Activated T-helper 2 cell treated with anti-CD3 and anti-CD28 coated beads, Interferon-gamma antibody, Interleukin-2, Interleukin-4, amounts not matched to agents 10 μg/mL and 5 μg/mL and 100 μg/mL, durations not matched to agents 14 hours and 24 hours and 36 hours (primary cell): ENCODE results near the gene CDK3. TPM values are rescaled to one million over a fixed set of nuclear protein-coding genes. Genes with fewer than 3 reads are reported as not detected.
"Not testable (repeated sequence)": the region's sequence is repeated elsewhere in the genome, so short reads cannot be mapped to it uniquely, and the experiment has no call there.

Experiments used
- DNase-seq: peaks from one replicate; pipeline ENCODE4 v3.0.0; 2021; ENCODE audit warnings: low spot score
- H3K27ac Mint-ChIP-seq: one replicate; pipeline ENCODE4 v1.8.0; 2021; ENCODE audit warnings: mixed read lengths
- H3K27me3 Mint-ChIP-seq: one replicate; pipeline ENCODE4 v1.8.0; 2021; ENCODE audit warnings: low read depth, mixed read lengths
- H3K36me3 Mint-ChIP-seq: one replicate; pipeline ENCODE4 v1.8.0; 2021; ENCODE audit warnings: low read depth, mixed read lengths
- H3K4me1 Mint-ChIP-seq: one replicate; pipeline ENCODE4 v1.8.0; 2021; ENCODE audit warnings: low read depth, mixed read lengths
- H3K4me3 Mint-ChIP-seq: one replicate; pipeline ENCODE4 v1.8.0; 2021; ENCODE audit warnings: low read depth, mild to moderate bottlenecking, moderate library complexity, mixed read lengths
- H3K9me3 Mint-ChIP-seq: one replicate; pipeline ENCODE4 v1.8.0; 2021; ENCODE audit warnings: mixed read lengths
- intact Hi-C: fragments of 100-400 bp; cut with micrococcal nuclease; formaldehyde crosslinking; loops from one replicate; pipeline ENCODE4 v1.15.1; 2023
- total RNA-seq: library from RNA; stranded (reverse); gene quantifications from 2 replicates; pipeline ENCODE4 v1.2.3, GENCODE V29; 2022

The CDK3 gene
- total RNA-seq, result 6.9 and 7.4 TPM in 2 replicates

DNA sequence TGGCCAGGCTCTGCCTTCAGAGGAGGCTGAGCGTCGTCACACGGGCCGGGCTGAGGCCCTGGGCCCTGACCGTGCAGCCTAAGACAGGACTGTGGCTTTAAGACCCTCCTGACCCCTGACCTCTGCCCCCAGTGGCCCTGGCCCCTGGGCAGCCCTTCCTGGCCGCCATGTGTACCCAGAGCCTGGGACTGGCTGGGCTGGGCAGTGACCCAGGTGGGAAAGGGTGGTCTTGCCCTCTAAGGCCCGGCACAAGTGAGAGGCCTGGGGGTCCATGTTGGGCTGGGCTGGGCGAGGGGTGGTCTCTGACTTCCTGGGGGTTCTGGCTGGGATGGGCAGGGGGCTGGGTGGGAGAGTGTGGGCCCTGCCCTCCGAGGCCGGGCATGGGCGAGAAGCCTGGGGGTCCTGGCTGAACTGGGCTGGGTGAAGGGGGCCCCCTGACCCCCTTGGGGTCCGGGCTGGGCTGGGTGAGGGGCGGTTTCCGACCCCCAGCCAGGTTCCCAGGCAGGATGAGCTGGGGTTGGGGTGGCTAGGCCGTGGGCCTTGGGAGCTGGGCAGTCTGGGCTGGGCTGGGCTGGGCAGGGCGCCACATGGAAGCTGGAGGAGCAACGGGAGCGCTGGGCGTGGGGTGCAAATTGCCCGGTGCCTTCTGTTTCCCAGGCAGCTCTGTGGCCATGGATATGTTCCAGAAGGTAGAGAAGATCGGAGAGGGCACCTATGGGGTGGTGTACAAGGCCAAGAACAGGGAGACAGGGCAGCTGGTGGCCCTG, at the start of gene CDK3:
Gene CDK3, plus strand, starts transcription at position 101 of the 767 bp plus-strand sequence. Its CDS starts 571 bp downstream, at position 672.
- no peak within 1 kb of the TSS for H3K4me3 Mint-ChIP-seq
- H3K27ac Mint-ChIP-seq, result no peak within 1 kb of the TSS
- no peaks in the 10 kb centered on the region for H3K27me3 Mint-ChIP-seq
- DNase-seq, result no peak
- intact Hi-C loops, result no loop called here
- H3K4me1 Mint-ChIP-seq, result peaks cover 15% of the 10 kb centered on the region
- H3K9me3 Mint-ChIP-seq, result no peaks in the 10 kb centered on the region
- H3K36me3 Mint-ChIP-seq, result peaks cover 4% of the 10 kb centered on the region

DNA sequence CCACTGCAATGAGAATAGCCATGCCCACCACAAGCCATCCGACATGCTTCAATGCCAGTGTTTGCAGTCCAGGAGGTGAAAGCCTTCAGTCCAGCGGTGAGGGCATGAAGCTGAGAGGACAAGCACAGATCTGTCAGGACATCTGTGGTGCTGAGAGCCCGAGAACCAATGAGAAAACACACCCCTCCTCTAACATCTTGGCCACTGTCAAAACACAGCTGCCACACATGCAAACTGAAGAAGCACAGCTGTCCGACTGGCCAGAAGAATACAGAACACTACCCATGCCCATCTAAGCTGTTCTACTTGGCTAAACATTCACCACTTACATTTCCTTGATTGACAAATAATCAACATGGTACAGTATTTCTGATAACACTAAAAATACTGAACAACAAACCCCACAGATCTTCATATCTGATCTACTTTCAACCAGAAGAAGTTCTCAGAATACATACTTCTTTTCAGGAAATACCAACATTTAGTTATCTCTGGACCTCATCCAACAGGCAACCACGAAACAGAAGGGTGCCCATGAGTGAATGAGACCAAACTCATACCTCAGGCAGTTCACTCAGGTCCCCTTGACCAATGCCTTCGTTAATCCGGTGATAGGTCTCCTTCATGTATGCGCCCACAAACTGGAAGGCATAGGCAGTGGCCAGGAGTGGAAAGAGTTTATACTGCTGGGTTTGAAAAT, 49.6 kb upstream of the CDK3 start:
- Mint-ChIP-seq H3K36me3 (peaks cover 55% of the 10 kb centered on the region), H3K4me1 (peaks cover 20% of the 10 kb centered on the region), H3K27me3 (no peaks in the 10 kb centered on the region), H3K4me3 (peak overlapping the region; percentile 34), H3K9me3 (no peaks in the 10 kb centered on the region), H3K27ac (peak overlapping the region; percentile 78)
- intact Hi-C loops, result no loop called here
- DNase-seq, result no peak

DNA sequence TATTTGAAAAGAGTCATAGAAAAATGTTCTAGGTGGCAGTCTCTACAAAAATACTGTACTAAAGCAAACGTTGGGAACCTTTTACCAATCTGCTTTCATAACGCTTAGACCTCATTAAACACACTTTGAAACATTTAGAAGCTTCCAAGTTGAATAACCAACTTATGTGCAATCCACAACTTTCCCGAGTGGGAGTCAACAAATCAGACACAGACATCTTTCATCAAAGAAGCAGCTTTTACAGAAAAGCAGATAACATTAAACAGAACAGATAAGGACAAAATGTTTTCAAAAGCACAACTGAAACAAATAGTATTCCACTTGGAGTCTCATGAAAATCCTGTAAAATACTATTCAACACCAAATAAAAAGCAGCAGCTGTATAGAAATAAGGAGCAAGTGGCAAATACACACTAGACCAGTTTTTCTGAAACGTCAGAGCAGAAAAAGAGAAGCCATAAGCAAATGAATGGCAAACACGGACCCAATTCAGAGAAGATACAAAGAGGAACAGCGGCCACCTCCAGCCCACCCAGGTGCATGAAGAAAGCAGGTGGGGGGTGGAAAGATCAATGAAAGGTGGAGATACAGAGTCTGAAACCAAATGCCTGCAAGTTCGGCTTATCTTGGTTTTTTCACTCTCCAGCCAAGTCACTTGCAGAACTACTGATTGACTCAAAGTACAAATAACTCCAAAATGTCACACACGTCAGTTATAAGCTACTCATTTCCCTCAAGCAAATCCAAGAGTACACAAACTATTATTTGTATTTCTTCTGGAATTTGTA, 41.4 kb upstream of the CDK3 start:
- H3K36me3 Mint-ChIP-seq, result peaks cover 24% of the 10 kb centered on the region
- intact Hi-C loops, result no loop called here
- H3K9me3 Mint-ChIP-seq, result no peaks in the 10 kb centered on the region
- H3K4me1 Mint-ChIP-seq, result no peaks in the 10 kb centered on the region
- no peak overlapping the region for H3K27ac Mint-ChIP-seq
- H3K4me3 Mint-ChIP-seq, result no peak overlapping the region
- no peak for DNase-seq
- no peaks in the 10 kb centered on the region for H3K27me3 Mint-ChIP-seq

DNA sequence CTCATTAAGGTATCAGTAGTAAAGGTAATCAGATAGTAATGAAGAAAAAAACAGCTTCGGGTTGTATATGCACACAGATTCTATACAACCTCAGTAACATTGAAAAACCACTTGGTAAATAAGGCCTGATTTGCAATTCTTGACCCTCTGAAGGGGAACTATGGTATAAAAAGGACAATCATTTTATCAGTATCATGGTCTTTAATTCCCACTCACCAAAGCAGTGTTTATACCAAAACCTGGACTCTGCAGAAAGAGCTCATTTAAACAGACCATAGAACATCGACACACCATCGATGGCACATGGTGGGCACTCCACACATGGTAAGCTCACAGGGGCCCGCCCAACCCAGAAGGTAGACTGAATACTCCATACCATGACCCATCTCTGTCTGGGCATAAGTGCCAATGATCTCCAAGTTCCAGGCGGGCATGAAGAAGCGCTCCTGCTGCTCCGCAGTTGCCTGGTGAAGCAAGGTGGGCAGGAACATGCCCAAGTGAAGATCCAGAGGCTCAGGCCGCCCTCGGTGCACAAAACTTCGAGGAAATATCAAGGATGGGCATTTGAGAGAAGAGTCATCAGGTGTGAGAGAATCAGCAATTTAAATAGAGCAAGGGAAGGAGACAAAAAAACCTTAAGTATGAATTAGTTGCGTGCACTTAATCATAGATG, 40.7 kb upstream of the CDK3 start:
- no peaks in the 10 kb centered on the region for H3K4me1 Mint-ChIP-seq
- intact Hi-C loops, result no loop called here
- no peak for DNase-seq
- no peak overlapping the region for H3K4me3 Mint-ChIP-seq
- H3K27ac Mint-ChIP-seq, result no peak overlapping the region
- no peaks in the 10 kb centered on the region for H3K9me3 Mint-ChIP-seq
- peaks cover 20% of the 10 kb centered on the region for H3K36me3 Mint-ChIP-seq
- H3K27me3 Mint-ChIP-seq, result no peaks in the 10 kb centered on the region

DNA sequence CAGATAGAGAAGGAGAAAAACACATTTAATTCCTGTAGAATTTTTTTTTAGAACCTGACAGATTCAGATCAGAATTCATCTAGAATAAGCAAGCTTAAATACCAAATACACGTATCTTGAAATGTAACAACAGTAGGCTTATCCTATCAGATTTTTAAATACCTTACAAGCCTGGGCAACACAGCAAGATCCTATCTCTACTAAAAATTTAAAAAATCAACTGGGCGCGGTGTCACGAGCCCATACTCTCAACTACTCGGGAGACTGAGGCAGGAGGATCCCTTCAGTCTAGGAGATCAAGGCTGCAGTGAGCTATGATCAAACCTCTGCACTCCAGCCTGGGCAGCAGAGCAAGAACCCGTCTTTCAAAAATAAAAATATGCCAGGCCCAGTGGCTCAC, 35.2 kb upstream of the CDK3 start:
- H3K27me3 Mint-ChIP-seq, result no peaks in the 10 kb centered on the region
- DNase-seq, result no peak
- H3K9me3 Mint-ChIP-seq, result no peaks in the 10 kb centered on the region
- peaks cover 6% of the 10 kb centered on the region for H3K36me3 Mint-ChIP-seq
- no peak overlapping the region for H3K27ac Mint-ChIP-seq
- intact Hi-C loops, result no loop called here
- H3K4me3 Mint-ChIP-seq, result no peak overlapping the region
- H3K4me1 Mint-ChIP-seq, result peaks cover 2% of the 10 kb centered on the region

DNA sequence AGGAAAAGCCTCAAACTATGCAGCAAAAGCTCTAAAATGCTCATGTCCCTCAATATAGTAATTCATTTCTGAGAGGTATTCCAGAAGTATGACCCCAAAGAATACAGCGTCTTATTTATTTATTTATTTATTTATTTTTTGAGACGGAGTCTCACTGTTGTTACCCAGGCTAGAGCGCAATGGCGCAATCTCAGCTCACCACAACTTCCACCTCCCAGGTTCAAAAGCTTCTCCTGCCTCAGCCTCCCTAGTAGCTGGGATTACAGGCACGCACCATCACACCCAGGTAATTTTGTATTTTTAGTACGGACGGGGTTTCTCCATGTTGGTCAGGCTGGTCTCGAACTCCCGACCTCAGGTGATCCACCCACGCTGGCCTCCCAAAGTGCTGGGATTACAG, 31.6 kb upstream of the CDK3 start:
- H3K27me3 Mint-ChIP-seq, intact Hi-C loops, H3K4me1 Mint-ChIP-seq, H3K4me3 Mint-ChIP-seq, DNase-seq, H3K27ac Mint-ChIP-seq, H3K9me3 Mint-ChIP-seq: not testable (repeated sequence)
- peaks cover 17% of the 10 kb centered on the region for H3K36me3 Mint-ChIP-seq

DNA sequence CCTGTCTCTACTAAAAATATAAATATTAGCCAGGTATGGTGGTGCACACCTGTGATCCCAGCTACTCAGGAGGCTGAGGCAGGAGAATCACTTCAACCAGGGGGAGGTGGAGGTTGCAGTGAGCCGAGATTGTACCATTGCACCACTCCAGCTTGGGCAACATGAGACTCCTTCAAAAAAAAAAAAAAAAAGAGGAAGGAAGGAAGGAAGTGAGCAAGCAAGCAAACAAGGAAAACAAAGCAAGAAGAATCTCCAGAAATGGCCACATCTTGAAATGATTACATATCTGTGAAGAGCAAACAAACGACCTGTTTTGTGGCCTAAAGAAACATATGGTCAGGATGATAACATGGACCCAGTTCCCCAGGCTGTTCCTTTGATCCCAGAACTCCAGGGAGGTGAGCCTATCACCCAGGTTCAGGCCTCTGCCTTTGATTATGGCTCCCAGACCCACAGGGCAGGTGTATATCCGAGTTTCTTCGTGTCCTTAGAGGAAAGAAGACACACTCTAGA, 30.6 kb upstream of the CDK3 start:
- Mint-ChIP-seq H3K36me3 (peaks cover 22% of the 10 kb centered on the region), H3K27ac (no peak overlapping the region)
- DNase-seq, result no peak

DNA sequence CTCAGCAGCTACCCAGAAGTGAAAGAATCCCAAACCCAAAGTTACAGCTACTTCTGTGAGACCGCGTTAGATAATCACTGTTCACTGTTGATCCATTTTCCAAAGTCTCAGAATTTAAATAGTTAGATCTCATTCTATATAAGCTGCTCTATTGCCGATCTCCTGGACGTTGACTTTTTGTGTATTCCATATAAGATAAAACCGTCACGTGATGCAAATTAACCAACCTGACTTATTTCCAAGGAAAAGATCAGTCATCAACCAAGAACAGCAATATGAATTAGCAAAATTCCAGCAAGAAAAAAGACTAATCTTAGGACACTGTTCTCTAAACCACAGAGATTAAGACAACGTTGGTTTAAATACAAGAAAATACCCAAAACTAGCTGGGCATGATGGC, 30.0 kb upstream of the CDK3 start:
- H3K4me1 Mint-ChIP-seq, result peaks cover 5% of the 10 kb centered on the region
- peaks cover 22% of the 10 kb centered on the region for H3K36me3 Mint-ChIP-seq
- intact Hi-C loops, result no loop called here
- DNase-seq, result no peak
- H3K4me3 Mint-ChIP-seq, result no peak overlapping the region
- no peaks in the 10 kb centered on the region for H3K9me3 Mint-ChIP-seq
- no peaks in the 10 kb centered on the region for H3K27me3 Mint-ChIP-seq
- no peak overlapping the region for H3K27ac Mint-ChIP-seq

More for the DNA sequence above, 30.6 kb upstream of the CDK3 start:
- no peaks in the 10 kb centered on the region for H3K9me3 Mint-ChIP-seq
- H3K4me1 Mint-ChIP-seq, result peaks cover 4% of the 10 kb centered on the region
- H3K4me3 Mint-ChIP-seq, result no peak overlapping the region
- H3K27me3 Mint-ChIP-seq, result no peaks in the 10 kb centered on the region
- intact Hi-C loops, result no loop called here

DNA sequence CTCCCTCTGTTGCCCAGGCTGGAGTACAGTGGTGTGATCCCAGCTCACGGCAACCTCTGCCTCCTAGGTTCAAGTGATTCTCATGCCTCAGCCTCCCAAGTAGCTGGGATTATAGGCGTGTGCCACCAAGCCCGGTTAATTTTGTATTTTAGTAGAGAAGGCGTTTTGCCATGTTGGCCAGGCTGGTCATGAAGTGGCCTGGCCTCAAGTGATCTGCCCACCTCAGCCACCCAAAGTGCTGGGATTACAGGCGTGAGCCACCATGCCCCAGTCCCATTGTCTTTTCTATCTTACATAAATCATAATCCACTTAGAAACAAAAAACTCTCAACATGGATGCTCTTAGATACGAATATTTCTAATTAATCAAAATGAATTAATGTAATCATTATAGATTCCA, 25.5 kb upstream of the CDK3 start:
- Mint-ChIP-seq H3K36me3 (peaks cover 36% of the 10 kb centered on the region), H3K4me1 (peaks cover 20% of the 10 kb centered on the region)
- intact Hi-C loops, H3K27me3 Mint-ChIP-seq, H3K9me3 Mint-ChIP-seq, DNase-seq, H3K4me3 Mint-ChIP-seq, H3K27ac Mint-ChIP-seq: not testable (repeated sequence)

DNA sequence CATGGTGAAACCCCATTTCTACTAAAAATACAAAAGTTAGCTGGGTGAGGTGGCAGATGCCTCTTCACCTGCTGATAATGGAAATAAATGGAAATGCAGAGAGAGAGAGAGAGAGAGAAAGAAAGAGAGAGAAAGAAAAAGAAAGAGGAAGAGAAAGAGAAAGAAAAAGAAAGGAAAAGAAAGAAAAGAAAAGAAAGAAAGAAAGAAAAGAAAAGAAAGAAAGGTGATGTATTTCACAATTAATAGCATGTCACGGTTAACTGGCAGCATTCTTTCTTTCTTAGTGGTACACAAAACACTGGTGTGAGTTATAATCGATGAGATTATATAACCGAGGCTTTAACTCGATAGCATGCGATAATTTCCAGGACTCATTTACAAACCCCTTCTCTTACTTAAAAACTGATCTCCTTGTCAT, 24.9 kb upstream of the CDK3 start:
- no peak for DNase-seq
- Mint-ChIP-seq H3K27me3 (no peaks in the 10 kb centered on the region), H3K36me3 (peaks cover 32% of the 10 kb centered on the region), H3K4me1 (peaks cover 21% of the 10 kb centered on the region), H3K27ac (no peak overlapping the region), H3K9me3 (no peaks in the 10 kb centered on the region), H3K4me3 (no peak overlapping the region)
- intact Hi-C loops, result no loop called here

DNA sequence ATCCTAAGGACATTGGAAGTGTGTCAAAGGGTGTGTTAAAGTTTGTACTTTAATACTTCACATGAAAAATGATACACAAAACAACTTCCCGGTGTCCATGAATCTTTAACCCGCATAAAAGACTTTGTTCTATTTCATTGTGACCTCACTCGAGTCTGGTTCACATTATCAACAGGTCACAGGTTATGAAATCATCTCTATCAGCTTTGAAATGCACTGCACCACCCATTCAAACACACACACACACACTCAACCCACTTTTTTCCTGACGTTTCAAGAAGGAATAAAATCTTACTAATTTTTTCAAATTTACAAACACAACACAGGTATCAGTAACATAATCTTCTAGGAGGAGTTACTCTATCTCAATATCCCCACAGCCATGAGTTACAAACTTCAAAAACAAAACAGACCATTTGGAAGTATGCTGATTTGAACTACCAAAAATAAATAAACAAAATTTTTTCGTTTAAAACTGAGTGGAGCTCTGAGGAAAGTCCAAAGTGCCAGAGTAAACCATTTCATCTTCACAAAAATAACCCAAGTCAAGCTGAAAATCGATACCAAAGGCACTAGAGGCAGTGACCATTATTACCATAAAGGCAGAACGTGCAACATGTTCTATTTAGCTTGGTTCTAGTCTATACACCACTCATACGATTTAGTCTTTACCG, 24.3 kb upstream of the CDK3 start:
- Mint-ChIP-seq H3K27ac (no peak overlapping the region), H3K27me3 (no peaks in the 10 kb centered on the region), H3K9me3 (no peaks in the 10 kb centered on the region), H3K4me1 (peaks cover 22% of the 10 kb centered on the region), H3K4me3 (no peak overlapping the region), H3K36me3 (peaks cover 32% of the 10 kb centered on the region)
- intact Hi-C loops, result no loop called here
- DNase-seq, result no peak
